ENCODE data around the gene UGP2.
"Not testable (repeated sequence)": the region's sequence is repeated elsewhere in the genome, so short reads cannot be mapped to it uniquely, and the experiment has no call there.

UGP2 gene

DNA sequence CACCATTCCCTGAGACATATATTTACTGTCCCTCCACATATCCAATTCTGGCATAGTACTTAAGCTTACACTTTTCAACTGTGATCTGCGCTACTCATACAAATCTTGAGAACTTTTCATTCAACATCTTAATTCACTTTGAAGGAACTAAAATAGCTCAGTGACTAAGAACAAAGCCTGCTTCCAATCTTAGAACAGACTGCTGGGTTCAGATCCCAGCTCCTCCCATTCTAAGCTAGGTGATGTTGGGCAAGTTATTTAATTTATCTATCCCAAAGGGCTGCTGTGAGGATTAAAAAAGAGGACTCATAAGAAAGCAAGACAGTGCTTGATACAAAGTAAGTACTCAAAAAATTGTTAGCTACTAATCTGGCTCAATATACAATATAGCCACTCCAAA, 57.9 kb downstream of the UGP2 start:
- DNase-seq = no peak

GRCh38 chr2:63902149-63902548, 60.5 kb downstream of the UGP2 start:
- no peak for DNase-seq

GRCh38 chr2:63903003-63903402, 61.3 kb downstream of the UGP2 start:
- DNase-seq = no peak

DNA sequence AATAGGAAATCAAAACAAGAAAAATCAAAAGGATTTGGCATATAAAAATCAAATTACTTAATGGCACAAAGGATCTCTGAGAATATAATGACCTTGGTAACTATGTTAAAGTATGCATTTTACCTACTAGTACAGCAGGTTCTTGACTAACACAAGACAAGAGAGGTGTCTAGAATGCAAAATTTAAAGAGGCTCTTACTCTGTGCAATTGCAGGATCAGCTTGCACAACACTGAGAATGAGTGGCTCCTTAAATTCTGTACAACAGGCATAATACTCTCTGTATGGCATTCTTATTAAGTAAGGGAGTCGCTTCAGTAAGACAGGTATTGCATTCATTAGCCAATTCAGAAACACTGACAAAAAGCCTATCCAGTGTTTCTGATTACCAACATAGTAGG, 72.6 kb downstream of the UGP2 start:
- no peak for DNase-seq

GRCh38 chr2:63926815-63927214, 85.1 kb downstream of the UGP2 start:
- no peak for DNase-seq

DNA sequence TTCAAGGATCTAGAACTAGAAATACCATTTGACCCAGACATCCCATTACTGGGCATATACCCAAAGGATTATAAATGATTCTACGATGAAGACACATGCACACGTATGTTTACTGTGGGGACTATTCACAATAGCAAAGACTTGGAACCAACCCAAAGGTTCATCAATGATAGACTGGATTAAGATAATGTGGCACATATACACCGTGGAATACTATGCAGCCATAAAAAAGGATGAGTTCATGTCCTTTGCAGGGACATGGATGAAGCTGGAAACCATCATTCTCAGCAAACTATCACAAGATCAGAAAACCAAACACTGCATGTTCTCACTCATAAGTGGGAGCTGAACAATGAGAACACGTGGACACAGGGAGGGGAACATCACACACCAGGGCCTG, 90.4 kb downstream of the UGP2 start:
- DNase-seq = not testable (repeated sequence)

Measured in stimulated activated naive CD4-positive, alpha-beta T cell treated with Interleukin-2 at 50 U/mL for 16 hours (primary cell).